Upper lobe of left lung (tissue), 4 donors: Measurements from ENCODE around the gene MAST4.

ENCODE experiments used
- POLR2A ChIP-seq, 4 donors: fragments of 450-650 bp; IDR thresholded peaks; one replicate each; pipeline ENCODE4 v1.5.1; 2016 to 2017; ENCODE audit warnings: antibody characterized with exemption in 4 of 4, mild to moderate bottlenecking in 2 of 4
- TF ChIP-seq, protein P1 (sequence below), 6 experiments: fragments of 450-650 bp in 4 of 6; fragments of 200-600 bp in 2 of 6; sonication (generic) in 2 of 6; IDR thresholded peaks; one replicate each; pipeline ENCODE4 v1.5.1; 2016 to 2019; ENCODE audit warnings: antibody characterized with exemption in 6 of 6

DNA sequence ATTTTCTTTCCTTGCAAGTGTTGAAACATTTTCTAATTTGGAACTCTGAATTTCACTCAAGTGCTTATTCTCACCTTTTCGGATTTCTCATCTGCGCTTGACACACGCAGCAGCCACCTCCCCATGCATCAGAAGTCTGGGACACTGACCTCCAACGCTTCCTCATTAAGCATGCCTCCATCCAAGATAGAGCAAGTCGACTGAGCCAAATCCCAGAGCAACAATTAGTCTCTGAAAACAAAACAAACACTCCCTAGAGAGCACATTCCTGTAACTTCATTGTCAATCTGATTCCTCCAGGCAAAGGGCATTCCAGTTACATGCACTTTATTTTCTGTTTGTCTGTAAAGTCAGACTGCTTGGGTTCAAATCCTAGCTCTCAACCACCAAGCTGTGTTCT lies 594.7 kb downstream of the MAST4 start:
- TF ChIP-seq, protein P1, sequence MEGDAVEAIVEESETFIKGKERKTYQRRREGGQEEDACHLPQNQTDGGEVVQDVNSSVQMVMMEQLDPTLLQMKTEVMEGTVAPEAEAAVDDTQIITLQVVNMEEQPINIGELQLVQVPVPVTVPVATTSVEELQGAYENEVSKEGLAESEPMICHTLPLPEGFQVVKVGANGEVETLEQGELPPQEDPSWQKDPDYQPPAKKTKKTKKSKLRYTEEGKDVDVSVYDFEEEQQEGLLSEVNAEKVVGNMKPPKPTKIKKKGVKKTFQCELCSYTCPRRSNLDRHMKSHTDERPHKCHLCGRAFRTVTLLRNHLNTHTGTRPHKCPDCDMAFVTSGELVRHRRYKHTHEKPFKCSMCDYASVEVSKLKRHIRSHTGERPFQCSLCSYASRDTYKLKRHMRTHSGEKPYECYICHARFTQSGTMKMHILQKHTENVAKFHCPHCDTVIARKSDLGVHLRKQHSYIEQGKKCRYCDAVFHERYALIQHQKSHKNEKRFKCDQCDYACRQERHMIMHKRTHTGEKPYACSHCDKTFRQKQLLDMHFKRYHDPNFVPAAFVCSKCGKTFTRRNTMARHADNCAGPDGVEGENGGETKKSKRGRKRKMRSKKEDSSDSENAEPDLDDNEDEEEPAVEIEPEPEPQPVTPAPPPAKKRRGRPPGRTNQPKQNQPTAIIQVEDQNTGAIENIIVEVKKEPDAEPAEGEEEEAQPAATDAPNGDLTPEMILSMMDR (IDR thresholded peaks at IDR 0.05): no peak
- no peak for TF ChIP-seq POLR2A (IDR thresholded peaks at IDR 0.05)
